PC-9 (cell line): ENCODE measurements around the gene MCC.

ENCODE experiments used
- EZH2 ChIP-seq: fragments of 200-600 bp; sonication (generic); IDR thresholded peaks from 2 replicates; pipeline ENCODE4 v1.8.0; 2017; ENCODE audit warnings: antibody characterized with exemption, low read depth
- TF ChIP-seq, protein P1 (sequence below): fragments of 200-600 bp; sonication (generic); conservative IDR thresholded peaks from 2 replicates; pipeline ENCODE4 v1.6.1; 2017; ENCODE audit warnings: mixed run types, antibody characterized with exemption, mild to moderate bottlenecking, moderate library complexity

- TF ChIP-seq, protein P1, sequence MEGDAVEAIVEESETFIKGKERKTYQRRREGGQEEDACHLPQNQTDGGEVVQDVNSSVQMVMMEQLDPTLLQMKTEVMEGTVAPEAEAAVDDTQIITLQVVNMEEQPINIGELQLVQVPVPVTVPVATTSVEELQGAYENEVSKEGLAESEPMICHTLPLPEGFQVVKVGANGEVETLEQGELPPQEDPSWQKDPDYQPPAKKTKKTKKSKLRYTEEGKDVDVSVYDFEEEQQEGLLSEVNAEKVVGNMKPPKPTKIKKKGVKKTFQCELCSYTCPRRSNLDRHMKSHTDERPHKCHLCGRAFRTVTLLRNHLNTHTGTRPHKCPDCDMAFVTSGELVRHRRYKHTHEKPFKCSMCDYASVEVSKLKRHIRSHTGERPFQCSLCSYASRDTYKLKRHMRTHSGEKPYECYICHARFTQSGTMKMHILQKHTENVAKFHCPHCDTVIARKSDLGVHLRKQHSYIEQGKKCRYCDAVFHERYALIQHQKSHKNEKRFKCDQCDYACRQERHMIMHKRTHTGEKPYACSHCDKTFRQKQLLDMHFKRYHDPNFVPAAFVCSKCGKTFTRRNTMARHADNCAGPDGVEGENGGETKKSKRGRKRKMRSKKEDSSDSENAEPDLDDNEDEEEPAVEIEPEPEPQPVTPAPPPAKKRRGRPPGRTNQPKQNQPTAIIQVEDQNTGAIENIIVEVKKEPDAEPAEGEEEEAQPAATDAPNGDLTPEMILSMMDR = no peak
- no peak for TF ChIP-seq EZH2
These were observed 384.9 kb downstream of the MCC start for GRCh38 chr5:113103330-113103729.
